HG03342 (cell line): ENCODE data around the gene HLA-E.
"Not testable (repeated sequence)": the region's sequence is repeated elsewhere in the genome, so short reads cannot be mapped to it uniquely, and the experiment has no call there.

Experiments
- ATAC-seq: cut with Tn5 transposase; IDR thresholded peaks from one replicate; pipeline ENCODE4 v1.9.1; 2021; ENCODE audit warnings: mild to moderate bottlenecking, moderate library complexity; ENCODE audit not compliant: unreplicated experiment

The HLA-E gene

GRCh38 chr6:30480536-30481156 lies 8.7 kb upstream of the HLA-E start:
- no peak for ATAC-seq

- no peak for ATAC-seq
Measured at GRCh38 chr6:30481211-30481964, 7.9 kb upstream of the HLA-E start.

DNA sequence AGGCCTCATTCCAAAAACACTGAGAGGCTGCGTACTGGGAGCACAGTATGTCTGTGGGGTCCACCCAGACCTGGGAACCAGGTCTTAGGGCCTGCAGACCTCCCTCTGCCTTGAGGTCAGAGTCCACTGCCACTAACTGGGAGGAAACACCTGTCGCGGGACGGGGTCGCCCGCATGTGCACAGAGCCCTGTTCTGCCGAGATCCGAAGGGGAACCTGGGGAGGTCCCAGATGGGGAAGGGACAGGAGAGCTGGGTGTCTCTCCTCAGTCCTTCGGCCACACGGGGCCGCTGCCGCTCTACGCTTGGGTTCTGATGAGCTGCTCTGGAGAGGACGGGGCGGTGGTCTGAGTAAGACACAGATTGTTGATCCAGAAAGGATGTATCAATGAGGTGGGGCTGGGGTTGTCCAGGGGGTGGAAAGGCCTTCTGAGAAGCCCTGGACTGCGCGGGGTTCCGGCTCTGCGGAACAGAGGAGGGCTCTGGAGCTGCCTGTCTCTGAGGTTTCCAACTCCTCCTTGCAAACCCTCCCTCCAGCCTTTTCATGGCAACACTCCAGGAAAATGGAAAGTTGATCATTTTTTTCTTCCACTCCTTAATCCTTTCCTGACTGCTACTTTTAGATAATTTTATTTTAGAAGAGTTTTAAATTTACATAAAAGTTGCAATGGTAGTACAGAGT lies 7.2 kb upstream of the HLA-E start:
- not testable (repeated sequence) for ATAC-seq

DNA sequence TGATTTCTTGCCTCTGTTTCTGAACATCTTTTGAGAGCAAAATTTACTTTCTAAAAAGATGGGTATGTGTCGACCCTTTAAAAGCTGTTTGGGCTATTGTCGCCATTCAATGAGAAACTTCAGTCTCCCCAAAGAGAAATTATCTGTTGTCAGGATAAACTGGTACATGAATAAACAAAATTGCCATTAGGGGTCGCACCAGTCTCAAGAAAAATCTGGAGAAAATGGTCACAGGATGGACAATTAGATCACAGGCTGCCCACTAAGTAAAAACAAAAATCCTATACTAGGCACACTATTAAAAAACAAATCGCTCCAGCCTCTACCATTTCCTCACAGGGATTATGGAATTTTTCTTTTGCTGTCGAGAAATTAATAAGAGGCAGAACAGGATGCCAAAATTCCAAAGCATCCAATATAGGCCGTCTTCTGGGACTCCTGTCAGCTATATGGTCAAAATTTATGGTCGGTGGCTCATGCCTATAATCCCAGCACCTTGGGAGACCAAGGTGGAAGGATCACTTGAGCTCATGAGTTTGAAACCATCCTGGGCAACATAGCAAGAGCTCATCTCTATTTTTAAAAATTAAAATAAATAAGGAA lies 5.5 kb upstream of the HLA-E start:
- ATAC-seq: no peak

DNA sequence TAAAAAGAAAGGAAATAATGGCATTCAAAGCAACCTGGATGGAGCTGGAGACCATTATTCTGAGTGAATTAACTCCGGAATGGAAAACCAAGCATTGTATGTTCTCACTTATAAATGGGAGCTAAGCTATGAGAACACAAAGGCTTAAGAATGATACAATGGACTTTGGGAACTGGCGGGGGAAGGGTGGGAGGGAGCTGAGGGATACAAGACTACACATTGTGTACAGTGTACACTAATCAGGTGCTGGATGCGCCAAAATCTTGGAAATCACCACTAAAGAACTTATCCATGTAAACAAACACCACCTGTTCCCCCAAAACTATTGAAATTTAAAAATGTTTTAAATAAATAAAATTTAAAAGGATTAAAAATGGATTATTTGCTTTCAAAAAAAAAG lies 4.1 kb upstream of the HLA-E start:
- ATAC-seq: no peak

DNA sequence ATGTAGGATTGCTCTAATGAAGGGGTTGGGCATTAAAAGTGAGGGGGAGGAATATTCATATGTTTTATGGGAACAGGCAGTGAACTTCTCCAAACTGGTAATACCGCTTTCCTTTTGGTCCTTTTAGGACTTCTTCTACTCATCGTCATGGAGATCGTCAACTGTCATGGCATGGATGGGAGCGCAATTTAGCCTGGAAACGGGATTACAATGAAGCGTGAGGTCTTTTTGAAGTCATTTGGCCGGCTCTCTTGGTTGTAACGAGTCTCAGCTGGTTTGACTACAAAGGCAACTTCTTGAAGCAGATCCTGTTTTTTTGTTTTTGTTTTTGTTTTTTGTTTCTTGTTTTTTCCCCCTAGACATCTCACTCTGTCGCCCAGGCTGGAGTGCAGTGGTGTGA lies 1.4 kb upstream of the HLA-E start:
- no peak for ATAC-seq

- ATAC-seq: not testable (repeated sequence)
Measured at GRCh38 chr6:30488697-30489080, 620 bp upstream of the HLA-E start.

GRCh38 chr6:30490026-30490876 lies 942 bp downstream of the HLA-E start:
- peak; percentile 29 for ATAC-seq

GRCh38 chr6:30491291-30491953 lies 2.1 kb downstream of the HLA-E start:
- not testable (repeated sequence) for ATAC-seq

GRCh38 chr6:30491991-30492952 lies 3.0 kb downstream of the HLA-E start:
- no peak for ATAC-seq

DNA sequence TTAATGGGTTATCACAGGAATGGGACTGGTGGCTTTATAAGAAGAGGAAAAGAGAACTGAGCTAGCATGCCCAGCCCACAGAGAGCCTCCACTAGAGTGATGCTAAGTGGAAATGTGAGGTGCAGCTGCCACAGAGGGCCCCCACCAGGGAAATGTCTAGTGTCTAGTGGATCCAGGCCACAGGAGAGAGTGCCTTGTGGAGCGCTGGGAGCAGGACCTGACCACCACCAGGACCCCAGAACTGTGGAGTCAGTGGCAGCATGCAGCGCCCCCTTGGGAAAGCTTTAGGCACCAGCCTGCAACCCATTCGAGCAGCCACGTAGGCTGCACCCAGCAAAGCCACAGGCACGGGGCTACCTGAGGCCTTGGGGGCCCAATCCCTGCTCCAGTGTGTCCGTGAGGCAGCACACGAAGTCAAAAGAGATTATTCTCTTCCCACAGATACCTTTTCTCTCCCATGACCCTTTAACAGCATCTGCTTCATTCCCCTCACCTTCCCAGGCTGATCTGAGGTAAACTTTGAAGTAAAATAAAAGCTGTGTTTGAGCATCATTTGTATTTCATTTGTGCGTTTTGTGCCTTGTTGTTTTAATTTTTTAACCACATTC lies 4.4 kb downstream of the HLA-E start:
- no peak for ATAC-seq

DNA sequence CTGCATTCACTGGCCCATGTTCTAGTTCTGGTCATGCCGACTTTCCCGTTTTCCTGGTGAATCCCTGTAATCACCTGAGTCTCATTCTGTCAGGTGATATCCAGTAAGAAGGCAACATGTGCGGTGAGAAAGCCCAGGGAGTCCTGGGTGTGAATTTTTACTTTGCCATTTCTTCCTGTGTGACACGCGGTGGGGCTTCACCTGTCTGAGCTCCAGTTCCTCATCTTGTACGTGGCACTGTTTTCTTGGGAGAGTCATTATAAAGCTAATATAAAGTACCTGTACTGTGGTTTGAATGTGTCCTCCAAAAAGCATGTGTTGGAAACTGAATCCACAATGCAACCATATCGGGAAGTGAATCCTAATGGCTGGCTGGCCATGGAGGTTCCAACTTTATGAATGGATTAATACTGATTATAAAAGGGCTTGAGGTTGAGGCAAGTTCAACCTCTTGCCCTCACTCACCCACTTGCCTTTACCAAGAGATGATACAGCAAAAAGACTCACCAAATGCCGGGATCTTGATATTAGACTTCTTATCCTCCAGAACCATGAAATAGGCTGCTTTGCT lies 5.1 kb downstream of the HLA-E start:
- ATAC-seq: no peak

DNA sequence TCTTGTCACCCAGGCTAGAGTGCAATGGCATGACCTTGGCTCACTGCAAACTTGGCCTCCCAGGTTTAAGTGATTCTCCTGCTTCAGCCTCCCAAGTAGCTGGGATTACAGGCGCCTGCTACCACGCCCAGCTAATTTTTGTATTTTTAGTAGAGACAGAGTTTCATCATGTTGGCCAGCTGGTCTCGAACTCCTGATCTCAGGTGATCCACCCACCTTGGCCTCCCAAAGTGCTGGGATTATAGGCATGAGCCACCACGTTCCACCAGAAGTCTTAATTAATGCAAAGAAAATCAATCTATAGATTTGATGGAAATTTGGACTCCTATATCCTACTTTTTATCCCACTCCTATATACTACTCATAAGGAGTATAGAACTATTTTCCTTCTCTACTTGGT lies 5.8 kb downstream of the HLA-E start:
- not testable (repeated sequence) for ATAC-seq

DNA sequence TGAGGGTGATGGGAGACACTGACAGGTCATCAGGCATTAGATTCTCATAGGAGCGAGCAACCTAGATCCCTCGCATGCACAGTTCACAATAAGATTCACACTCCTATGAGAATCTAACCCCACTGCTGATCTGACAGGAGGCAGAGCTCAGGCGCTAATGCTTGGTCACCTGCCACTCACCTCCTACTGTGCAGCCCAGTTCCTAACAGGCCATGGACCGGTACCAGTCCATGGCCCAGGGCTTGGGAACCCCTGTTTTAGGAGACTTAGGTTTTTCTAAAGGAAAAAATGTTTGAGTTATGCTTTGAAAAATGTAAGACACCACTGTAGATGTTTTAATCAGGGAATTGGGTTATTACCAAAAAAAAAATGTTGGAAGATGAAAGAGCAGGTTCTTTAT lies 6.7 kb downstream of the HLA-E start:
- no peak for ATAC-seq

DNA sequence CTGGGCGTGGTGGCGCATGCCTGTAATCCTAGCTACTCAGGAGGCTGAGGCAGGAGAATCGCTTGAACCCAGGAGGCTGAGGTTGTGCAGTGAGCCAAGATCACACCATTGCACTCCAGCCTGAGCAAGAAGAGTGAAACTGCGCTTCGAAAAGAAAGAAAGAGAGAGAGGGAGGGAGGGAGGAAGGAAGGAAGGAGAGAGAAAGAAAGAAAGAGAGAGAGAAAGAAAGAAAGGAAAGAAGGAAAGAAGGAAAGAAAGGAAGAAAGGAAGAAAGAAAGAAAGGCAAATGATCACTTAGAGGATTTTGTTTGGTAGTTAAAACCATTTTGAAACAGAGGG lies 7.9 kb downstream of the HLA-E start:
- ATAC-seq: not testable (repeated sequence)

- no peak for ATAC-seq
Measured at GRCh38 chr6:30497714-30498113, 8.4 kb downstream of the HLA-E start.

GRCh38 chr6:30498705-30499104 lies 9.4 kb downstream of the HLA-E start:
- not testable (repeated sequence) for ATAC-seq
